GM10847 (cell line): ENCODE measurements around the gene NLGN1.

Experiments
- POLR2A ChIP-seq: IDR thresholded peaks from 2 replicates; pipeline ENCODE4 v1.6.1; 2011; ENCODE audit not compliant: insufficient read length; ENCODE audit errors: extremely low read depth

NLGN1 gene

DNA sequence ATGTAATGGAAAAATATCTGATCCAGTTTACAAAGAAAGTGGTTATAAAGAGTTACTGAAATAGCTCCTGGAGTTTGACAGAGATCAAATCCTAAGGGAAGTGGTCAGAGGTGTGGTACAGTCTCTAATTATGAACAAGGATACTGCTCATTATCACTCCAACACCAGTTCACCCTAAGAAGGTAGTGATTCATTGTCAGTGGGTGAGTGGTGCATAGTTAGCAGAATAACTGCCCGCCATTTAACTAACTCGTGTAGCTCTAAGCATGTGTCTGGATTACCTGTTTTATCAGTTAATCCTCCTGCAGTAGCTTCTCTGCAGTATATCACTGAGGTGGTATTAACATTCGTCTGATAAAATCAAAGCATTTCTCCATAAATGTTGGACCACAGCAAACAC lies 700.1 kb downstream of the NLGN1 start:
- TF ChIP-seq POLR2A = no peak

DNA sequence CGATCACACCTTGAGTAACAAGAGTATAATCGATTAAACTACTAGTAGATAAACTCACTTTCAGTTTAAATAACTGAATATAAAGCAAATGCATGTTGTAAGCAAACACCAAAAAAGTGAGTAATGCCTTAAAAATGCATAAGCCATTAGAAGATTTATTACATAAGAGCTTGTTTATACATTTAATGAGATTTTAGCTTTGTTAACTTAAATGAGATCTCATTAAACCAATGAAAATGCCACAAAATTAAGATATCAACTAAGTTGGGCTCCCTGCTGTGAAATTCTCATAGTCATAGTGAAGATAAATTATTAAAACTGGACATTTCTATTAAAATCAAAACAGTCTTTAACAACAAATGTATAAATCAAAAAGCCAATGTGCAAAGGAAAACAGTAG lies 701.2 kb downstream of the NLGN1 start:
- no peak for TF ChIP-seq POLR2A

DNA sequence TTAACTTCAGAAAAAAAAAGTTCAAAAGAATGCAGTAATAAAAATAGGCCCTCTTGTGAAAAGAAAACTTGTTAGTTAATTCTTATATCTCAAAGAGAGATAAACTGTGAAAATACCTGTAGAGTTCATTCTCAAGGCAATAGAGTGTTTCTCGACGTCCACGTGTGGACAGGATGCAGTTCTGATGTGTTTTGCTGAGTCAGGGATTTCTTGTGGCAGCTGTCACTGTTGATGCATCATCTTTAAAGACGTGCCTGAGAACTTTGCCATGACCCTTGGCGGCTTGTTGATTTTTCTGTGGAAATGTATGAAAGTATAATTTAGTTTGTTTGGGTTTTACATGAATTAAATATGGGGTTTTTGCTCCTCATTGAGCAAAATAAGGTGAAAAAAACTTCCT lies 702.2 kb downstream of the NLGN1 start:
- no peak for TF ChIP-seq POLR2A

DNA sequence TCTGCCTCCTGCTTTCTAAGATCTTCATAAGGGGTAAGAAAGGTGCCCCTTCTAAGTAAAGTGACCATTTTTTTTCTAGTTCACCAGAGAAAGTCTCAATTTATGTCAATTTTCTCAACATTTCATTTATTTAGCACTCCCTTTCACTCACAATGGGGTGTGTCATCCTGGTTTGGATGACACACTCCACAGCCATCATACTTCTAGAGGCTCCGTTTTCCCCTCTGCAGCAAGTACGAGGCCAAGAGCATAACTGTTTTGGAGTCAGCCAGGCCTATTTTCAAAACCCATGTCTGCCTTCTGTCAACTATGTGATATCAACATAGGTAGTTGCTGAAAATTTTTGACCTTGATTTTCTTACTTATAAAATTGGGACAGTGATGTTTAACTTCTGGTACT lies 703.2 kb downstream of the NLGN1 start:
- no peak for TF ChIP-seq POLR2A

DNA sequence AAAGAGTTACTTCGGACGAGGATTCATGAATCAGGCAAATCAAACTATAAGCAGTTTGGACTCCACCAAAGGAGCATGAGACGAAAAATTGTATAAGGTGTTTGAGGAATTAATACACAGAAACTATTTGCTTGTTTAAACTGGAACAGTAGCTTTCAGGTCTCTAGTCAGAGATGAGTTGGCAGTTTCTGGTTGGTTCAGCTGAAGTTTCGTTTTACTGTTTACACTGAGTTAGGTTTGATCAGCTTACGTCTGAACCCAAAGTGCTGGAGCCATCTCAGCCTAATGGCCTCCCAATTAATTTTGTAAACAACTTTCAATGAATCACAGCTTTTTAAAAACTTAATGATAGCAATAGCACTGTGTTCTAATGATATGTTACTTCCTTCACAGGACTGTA lies 703.7 kb downstream of the NLGN1 start:
- no peak for TF ChIP-seq POLR2A

DNA sequence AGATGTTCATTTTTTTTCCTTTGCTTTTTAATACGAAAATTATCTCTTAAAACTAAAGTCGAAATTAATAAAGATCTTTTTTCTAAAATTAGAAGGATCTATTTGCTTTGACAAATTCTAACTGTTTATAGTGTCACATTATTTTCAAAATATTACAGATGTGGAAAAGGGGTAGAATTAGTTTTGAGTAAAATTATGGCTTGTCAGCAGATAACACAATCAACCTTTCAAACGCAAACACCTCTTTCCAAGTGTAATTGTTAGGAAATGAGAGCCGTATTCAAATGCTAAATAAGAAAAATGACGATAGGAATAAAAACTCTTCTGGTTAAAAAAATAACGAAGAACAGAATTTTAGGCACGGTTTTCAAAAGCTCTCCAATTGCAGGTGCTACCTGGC lies 704.7 kb downstream of the NLGN1 start:
- TF ChIP-seq POLR2A = no peak

DNA sequence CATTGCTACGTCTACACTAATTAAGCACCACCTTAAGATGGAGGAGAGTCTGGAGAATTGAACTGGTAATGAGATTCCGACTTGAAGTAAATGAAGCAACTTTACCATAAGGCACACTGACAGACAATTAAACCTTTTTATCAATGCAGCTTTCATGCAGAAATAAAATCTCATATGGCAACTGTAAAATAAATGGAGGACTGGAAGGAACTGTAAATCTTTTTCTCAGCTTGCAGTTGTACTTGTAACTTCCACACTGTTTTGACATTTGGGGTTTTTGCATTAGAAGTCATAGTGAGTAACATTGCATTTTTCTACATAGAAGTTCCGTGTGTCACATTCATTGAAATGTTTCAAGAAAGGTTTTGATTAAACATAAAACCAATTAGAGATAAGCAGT lies 705.3 kb downstream of the NLGN1 start:
- no peak for TF ChIP-seq POLR2A

DNA sequence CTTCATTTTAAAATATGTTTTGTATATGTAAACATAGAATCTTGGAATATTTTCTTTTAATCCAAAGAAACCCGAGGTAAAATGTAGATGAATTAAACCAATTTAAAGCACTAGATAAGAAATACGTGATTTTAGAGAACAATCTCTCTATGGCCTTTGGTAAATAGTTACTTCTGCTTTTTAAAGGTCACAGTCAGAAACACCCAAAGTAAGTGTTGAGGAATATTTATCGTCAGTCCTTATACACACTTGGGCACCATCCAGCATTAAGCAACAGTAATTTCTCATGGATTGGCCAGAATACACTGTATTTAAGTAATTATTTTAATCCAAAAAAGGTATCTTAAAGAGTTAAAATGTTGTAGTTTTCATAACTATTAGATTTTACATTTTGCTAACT lies 713.2 kb downstream of the NLGN1 start:
- TF ChIP-seq POLR2A = no peak

DNA sequence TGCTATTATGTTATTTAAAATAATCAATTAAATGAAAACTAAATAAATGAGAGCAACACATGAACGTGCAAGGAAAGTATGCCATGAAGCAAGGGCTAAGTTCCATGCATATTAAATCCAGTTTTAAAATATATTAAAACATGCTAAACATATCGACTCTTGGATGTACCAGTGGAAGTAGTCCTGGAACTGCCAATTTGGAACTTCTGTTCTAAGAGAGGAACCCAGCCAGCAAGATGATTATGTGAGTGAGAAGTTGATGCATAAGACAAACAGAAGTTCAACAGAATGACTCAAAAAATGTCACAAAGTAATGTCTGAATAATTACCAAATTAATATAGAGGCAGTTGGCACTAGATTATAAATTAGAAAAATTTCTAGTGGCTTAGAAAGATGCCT lies 714.2 kb downstream of the NLGN1 start:
- no peak for TF ChIP-seq POLR2A

DNA sequence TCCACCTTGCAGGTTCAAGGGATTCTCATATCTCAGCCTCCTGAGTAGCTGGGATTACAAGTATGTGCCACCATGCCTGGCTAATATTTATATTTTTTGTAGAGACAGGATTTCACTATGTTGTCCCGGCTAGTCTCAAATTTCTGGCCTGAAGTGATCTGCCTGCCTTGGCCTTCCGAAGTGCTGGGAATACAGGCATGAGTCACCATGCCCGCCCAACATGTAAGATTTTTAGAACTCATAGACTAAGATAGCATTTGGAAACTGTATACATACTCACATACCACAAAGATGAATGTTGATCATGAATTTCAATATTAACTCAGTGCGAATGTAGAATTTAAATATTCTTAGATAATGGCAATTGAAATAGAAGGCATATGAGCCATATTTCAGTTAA lies 718.9 kb downstream of the NLGN1 start:
- no peak for TF ChIP-seq POLR2A

DNA sequence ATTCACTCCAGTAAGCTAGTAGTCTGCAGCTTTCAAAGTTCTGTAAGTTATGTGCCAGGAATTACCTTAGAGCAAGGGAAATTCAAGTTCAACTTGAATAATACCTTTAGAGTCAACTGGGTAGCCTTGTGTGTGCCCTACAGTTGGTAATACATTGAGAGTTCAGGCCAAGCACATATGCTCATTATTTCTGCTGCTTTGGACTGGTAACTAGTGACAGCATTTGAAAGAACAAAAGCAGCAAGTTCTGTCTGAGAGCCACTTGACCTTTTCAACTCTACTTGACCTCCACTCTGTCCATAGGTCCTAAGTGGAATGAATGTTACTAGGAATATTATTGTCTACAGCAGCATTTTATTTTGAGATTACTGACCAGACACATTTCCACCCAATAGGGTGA lies 723.5 kb downstream of the NLGN1 start:
- TF ChIP-seq POLR2A = no peak

DNA sequence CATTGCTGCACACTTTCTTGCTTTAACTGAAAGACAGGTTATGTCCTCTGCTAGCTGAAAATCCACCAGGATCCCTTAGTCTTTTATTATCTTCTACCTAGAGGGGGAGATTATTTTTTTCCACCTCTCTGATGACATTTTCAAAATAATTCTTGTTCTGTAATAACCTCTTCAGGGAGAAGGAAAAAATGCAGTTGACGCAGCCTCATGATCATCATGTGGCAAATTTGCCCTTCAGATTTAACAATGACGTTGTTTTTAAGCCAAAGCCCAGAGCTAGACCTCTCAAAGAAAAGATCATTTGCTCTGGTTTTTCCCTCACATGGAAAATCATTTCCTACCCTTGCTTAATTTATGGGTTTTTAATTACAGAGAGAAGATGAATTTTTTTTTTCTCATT lies 724.9 kb downstream of the NLGN1 start:
- no peak for TF ChIP-seq POLR2A

DNA sequence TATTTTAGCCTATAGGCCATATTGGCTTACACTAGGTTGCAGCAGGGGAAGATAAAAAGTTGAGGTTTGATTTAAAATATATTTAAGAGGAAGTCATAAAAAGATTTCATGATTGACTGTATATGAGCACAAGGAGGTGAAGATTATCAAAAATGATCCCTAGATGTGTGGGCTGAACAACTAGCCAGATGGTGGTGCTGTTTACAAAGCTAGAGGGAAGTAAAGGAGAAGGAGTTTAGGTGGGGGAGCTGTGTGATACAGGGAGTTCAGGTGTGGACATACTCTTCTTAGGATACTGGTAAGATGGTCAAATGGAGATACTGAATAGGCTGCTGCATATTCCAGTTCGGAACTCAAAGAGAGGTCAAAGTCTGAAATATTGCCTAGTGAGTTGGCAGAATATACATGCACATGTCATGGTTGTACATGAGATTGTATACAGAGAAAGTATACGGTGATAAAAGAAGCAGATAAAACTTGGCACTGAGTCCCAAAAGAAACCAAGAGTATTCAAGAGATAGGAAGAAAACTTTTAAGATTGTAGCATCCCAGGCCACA lies 727.8 kb downstream of the NLGN1 start:
- no peak for TF ChIP-seq POLR2A

DNA sequence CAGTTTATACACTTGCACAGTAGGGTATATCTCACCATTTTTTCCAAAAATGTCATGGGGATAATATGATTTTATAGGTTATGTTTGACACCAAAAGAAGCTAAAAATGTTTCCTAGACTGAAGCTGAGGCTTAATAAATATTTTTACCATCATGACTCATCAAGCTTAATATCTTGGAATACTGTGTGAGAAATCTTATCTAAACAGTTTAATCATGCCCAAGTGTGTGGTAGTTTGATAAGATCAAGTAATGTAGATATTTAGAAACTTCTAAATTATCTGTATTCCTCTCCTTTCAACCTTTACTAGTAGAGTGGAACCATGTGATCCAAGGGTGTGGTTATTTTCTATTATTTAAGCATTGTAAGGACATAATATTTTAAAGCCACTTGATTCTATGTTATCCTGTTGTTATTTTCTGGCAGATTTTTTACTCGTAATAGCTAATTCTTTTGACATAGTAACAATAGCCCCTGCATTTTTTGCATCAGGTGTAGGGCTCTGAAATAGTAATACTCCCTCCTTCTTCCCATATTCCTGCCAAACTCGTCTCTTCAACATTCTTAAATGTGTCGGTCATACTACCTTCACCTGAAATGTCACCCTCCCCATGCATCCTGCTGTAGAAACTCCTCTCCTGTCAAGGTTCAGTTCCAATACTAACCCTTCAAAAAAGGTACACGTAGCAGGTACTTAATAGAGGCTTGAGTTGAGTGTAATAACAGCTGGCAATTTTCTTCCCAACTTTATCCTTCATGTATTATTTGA lies 729.6 kb downstream of the NLGN1 start:
- TF ChIP-seq POLR2A = no peak

DNA sequence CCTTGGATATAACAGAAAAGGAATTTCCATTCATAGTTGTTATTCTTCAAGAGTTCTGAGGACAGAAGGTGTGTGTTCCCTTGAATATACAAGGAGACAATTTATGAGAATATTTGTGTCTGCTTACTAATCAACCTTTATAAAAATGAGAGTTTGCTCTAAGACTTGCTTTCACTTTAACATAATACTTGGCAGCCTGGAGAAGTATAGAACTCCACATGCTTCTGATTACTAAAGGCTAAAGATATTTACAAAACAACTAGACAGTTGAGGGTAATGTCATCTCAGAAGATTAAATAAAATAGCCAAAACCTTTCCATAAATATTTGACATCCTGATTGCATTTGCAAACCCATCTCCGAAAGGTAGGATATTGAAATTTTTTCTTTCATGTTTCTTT lies 734.5 kb downstream of the NLGN1 start:
- TF ChIP-seq POLR2A = no peak

DNA sequence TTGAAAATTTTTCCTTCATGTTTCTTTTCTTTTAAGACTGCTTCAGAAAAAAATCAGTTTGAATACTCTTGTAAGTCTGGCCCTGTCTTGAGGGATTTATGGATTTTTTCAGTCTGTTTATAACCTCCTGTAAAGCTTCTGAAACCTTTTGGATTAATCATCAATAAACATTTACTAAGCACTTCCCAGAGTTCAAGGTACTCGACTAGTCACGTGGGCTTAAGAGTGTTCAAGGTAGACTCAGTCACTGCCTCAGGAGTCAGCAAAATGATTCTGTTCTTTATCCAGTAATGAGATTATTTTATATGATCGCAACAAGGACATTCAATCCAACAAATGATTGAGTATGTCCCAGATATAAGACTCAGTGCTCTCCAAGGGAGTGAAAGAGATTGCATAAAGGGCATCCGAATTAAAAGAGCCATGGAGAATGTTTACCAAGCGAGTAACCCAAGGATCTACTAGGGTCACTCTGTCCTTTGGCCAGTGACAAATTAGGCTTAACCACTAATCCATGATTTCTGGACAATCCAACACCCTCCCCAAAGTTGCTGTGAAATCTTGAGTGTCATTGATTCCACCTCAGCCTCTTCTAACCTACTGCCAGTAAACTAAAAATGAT lies 735.0 kb downstream of the NLGN1 start:
- no peak for TF ChIP-seq POLR2A

DNA sequence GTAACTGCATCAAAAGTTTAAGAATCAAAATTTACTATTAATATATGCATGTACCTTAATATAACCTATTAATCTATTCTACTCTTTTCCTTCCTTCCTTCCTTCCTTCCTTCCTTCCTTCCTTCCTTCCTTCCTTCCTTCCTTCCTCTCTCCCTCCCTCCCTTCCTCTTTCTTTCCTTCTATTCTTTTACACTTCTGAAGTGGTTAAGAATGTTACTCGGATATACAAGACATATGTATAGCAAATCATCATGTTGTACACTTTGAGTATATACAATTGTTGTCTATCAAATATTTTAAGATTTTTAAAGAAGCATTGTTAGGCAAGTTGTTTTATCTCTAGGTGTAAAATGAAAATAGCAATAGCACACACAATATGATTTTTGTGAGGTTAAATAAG lies 748.5 kb downstream of the NLGN1 start:
- no peak for TF ChIP-seq POLR2A
